Neural cell (in vitro differentiated cells): ENCODE data around the gene ZNF728.

Experiments used
- CTCF ChIP-seq: fragments of 450-650 bp; IDR thresholded peaks from 2 replicates; pipeline ENCODE4 v1.5.1; 2014; ENCODE audit warnings: antibody characterized with exemption, mild to moderate bottlenecking, moderate library complexity; ENCODE audit not compliant: poor library complexity, severe bottlenecking
- EZH2 ChIP-seq: fragments of 200-600, 300-800 bp; shearing (Covaris generic), sonication (generic); IDR thresholded peaks from 2 replicates; pipeline ENCODE4 v1.6.1; 2014; ENCODE audit warnings: antibody characterized with exemption, low read length, borderline replicate concordance, mild to moderate bottlenecking; ENCODE audit not compliant: insufficient read depth, poor library complexity, severe bottlenecking
- POLR2AphosphoS5 ChIP-seq: IDR thresholded peaks from 2 replicates; pipeline ENCODE4 v1.6.1; 2012

GRCh38 chr19:23002690-23003422 is at the start of gene ZNF728:
- TF ChIP-seq CTCF (no peak), POLR2AphosphoS5 (no peak), EZH2 (no peak)
